ENCODE measurements around the gene CDC25B. TPM values are rescaled to one million over a fixed set of nuclear protein-coding genes. Genes with fewer than 3 reads are reported as not detected.
"Not testable (repeated sequence)": the region's sequence is repeated elsewhere in the genome, so short reads cannot be mapped to it uniquely, and the experiment has no call there.

The CDC25B gene
- total and polyA plus RNA-seq, 2 experiments from 2014 or later, result 15.1 to 21.9 TPM

- Histone ChIP-seq H3K4me2 (no peak overlapping the region), H3K9me2 (replicated peaks; ENCODE audit: insufficient read depth) (no peaks in the 10 kb centered on the region), H3K27ac (no peak overlapping the region), H3K9me3 (ENCODE audit: low read depth) (no peaks in the 10 kb centered on the region), H3K4me1 (ENCODE audit: insufficient read depth) (no peaks in the 10 kb centered on the region), H3K4me3 (no peak overlapping the region), H3K27me3 (no peaks in the 10 kb centered on the region), H3K36me3 (replicated peaks; ENCODE audit: insufficient read depth, low read depth) (no peaks in the 10 kb centered on the region), H2AFZ (no peak overlapping the region), H4K20me1 (ENCODE audit: insufficient read depth, poor library complexity, severe bottlenecking) (no peaks in the 10 kb centered on the region), H3K79me2 (peaks cover 8% of the 10 kb centered on the region)
- TF ChIP-seq CTCF (IDR thresholded peaks at IDR 0.05; ENCODE audit: poor library complexity), result no peak
- WGBS (ENCODE audit: low lambda C conversion rate, missing lambda C conversion rate), result 89% methylated on average over 4 of the region's 4 CpGs
- DNase-seq (ENCODE audit: low spot score), result no peak
Measured at GRCh38 chr20:3826420-3826819, 30.3 kb downstream of the CDC25B start.

GRCh38 chr20:3828798-3829197, 32.7 kb downstream of the CDC25B start:
- no peak overlapping the region for H2AFZ ChIP-seq
- H3K27ac ChIP-seq, result no peak overlapping the region
- no peaks in the 10 kb centered on the region for H3K36me3 ChIP-seq (replicated peaks; ENCODE audit: insufficient read depth, low read depth)
- H3K79me2 ChIP-seq, result no peaks in the 10 kb centered on the region
- H3K4me2 ChIP-seq, result no peak overlapping the region
- TF ChIP-seq CTCF (IDR thresholded peaks at IDR 0.05; ENCODE audit: poor library complexity) (no peak), EZH2 (IDR thresholded peaks at IDR 0.05; ENCODE audit: borderline replicate concordance) (no peak), EZH2phosphoT487 (IDR thresholded peaks at IDR 0.05; ENCODE audit: low read depth, severe bottlenecking, unreplicated experiment) (no peak)
- no peaks in the 10 kb centered on the region for H3K9me3 ChIP-seq (ENCODE audit: low read depth)
- no peaks in the 10 kb centered on the region for H3K9me2 ChIP-seq (replicated peaks; ENCODE audit: insufficient read depth)
- H3K27me3 ChIP-seq, result no peaks in the 10 kb centered on the region
- DNase-seq (ENCODE audit: low spot score), result no peak
- H3K4me3 ChIP-seq, result no peak overlapping the region
- WGBS (ENCODE audit: low lambda C conversion rate, missing lambda C conversion rate), result 89% methylated on average over 2 of the region's 3 CpGs
- no peaks in the 10 kb centered on the region for H3K4me1 ChIP-seq (ENCODE audit: insufficient read depth)
- no peaks in the 10 kb centered on the region for H4K20me1 ChIP-seq (ENCODE audit: insufficient read depth, poor library complexity, severe bottlenecking)

- H3K79me2 ChIP-seq; H3K9me3 ChIP-seq (ENCODE audit: low read depth); H2AFZ ChIP-seq; H3K4me3 ChIP-seq; H3K27me3 ChIP-seq; H3K27ac ChIP-seq; H3K4me1 ChIP-seq (ENCODE audit: insufficient read depth); H4K20me1 ChIP-seq (ENCODE audit: insufficient read depth, poor library complexity, severe bottlenecking); H3K4me2 ChIP-seq; DNase-seq (ENCODE audit: low spot score); H3K36me3 ChIP-seq (replicated peaks; ENCODE audit: insufficient read depth, low read depth); H3K9me2 ChIP-seq (replicated peaks; ENCODE audit: insufficient read depth): not testable (repeated sequence)
- 96% methylated on average over 5 of the region's 5 CpGs for WGBS (ENCODE audit: low lambda C conversion rate, missing lambda C conversion rate)
Measured at GRCh38 chr20:3829891-3830290, 33.8 kb downstream of the CDC25B start.

- Histone ChIP-seq H2AFZ (no peak overlapping the region), H3K9me2 (replicated peaks; ENCODE audit: insufficient read depth) (no peaks in the 10 kb centered on the region), H3K9me3 (ENCODE audit: low read depth) (no peaks in the 10 kb centered on the region), H4K20me1 (ENCODE audit: insufficient read depth, poor library complexity, severe bottlenecking) (no peaks in the 10 kb centered on the region), H3K4me1 (ENCODE audit: insufficient read depth) (no peaks in the 10 kb centered on the region), H3K27me3 (no peaks in the 10 kb centered on the region), H3K79me2 (no peaks in the 10 kb centered on the region), H3K4me3 (no peak overlapping the region), H3K36me3 (replicated peaks; ENCODE audit: insufficient read depth, low read depth) (no peaks in the 10 kb centered on the region), H3K4me2 (no peak overlapping the region), H3K27ac (no peak overlapping the region)
- TF ChIP-seq EZH2phosphoT487 (IDR thresholded peaks at IDR 0.05; ENCODE audit: low read depth, severe bottlenecking, unreplicated experiment) (no peak), EZH2 (IDR thresholded peaks at IDR 0.05; ENCODE audit: borderline replicate concordance) (no peak), CTCF (IDR thresholded peaks at IDR 0.05; ENCODE audit: poor library complexity) (no peak)
- WGBS (ENCODE audit: low lambda C conversion rate, missing lambda C conversion rate), result 100% methylated on average over 4 of the region's 4 CpGs
- no peak for DNase-seq (ENCODE audit: low spot score)
Measured at GRCh38 chr20:3836132-3836531, 40.0 kb downstream of the CDC25B start.
